Sigmoid colon (tissue), 4 donors: ENCODE results near the gene CYP4F3.

Source experiments
- CTCF ChIP-seq, 4 experiments: fragments of 450-650 bp in 3 of 4; fragments of 200-600 bp in 1 of 4; IDR thresholded peaks; one replicate each; pipeline ENCODE4 v1.5.1; 2016 to 2019; ENCODE audit warnings: antibody characterized with exemption in 4 of 4, mild to moderate bottlenecking in 3 of 4, moderate library complexity in 2 of 4
- POLR2A ChIP-seq, 2 donors: fragments of 450-650 bp; IDR thresholded peaks; one replicate each; pipeline ENCODE4 v1.6.1; 2016; ENCODE audit warnings: antibody characterized with exemption in 2 of 2, mild to moderate bottlenecking in 2 of 2, moderate library complexity in 2 of 2
- POLR2AphosphoS5 ChIP-seq, 4 donors: sonication (generic); formaldehyde crosslinking; IDR thresholded peaks; one replicate each; pipeline ENCODE4 v1.6.1; 2017; ENCODE audit warnings: antibody characterized with exemption in 4 of 4

- TF ChIP-seq CTCF (IDR thresholded peaks at IDR 0.05), result no peak
- no peak for TF ChIP-seq POLR2A (IDR thresholded peaks at IDR 0.05)
- TF ChIP-seq POLR2AphosphoS5 (IDR thresholded peaks at IDR 0.05), result no peak
Measured at GRCh38 chr19:15649526-15649925, 8.8 kb downstream of the CYP4F3 start.
